HepG2 (cell line): ENCODE results near the gene YIF1A. TPM values are rescaled to one million over a fixed set of nuclear protein-coding genes. Genes with fewer than 3 reads are reported as not detected.

Source experiments
- EP300 ChIP-seq, 3 experiments: sonication (generic) in 1 of 3; formaldehyde crosslinking in 1 of 3; IDR thresholded peaks; 2 replicates each; pipeline versions ENCODE4 v1.5.1 to v1.6.1; 2011 to 2020; ENCODE audit warnings: low read depth in 2 of 3, low read length in 2 of 3, borderline replicate concordance in 1 of 3, improper control_type of control experiment in 1 of 3, mild to moderate bottlenecking in 1 of 3, missing genetic modification reagents in 1 of 3, moderate library complexity in 1 of 3
- GABPB1 ChIP-seq: IDR thresholded peaks from 2 replicates; pipeline ENCODE4 v1.6.1; 2016; ENCODE audit warnings: mild to moderate bottlenecking, missing genetic modification reagents, moderate library complexity, missing compliant biosample characterization
- KMT2B ChIP-seq: IDR thresholded peaks from 2 replicates; pipeline ENCODE4 v1.6.1; 2016; ENCODE audit warnings: missing genetic modification reagents, missing compliant biosample characterization
- MTA1 ChIP-seq: sonication (generic); formaldehyde crosslinking; IDR thresholded peaks from 2 replicates; pipeline ENCODE4 v1.4.0; 2020; ENCODE audit warnings: missing genetic modification reagents, mild to moderate bottlenecking, borderline replicate concordance
- NR3C1 ChIP-seq: sonication (generic); formaldehyde crosslinking; IDR thresholded peaks from 2 replicates; pipeline ENCODE4 v1.4.0; 2020; ENCODE audit warnings: missing genetic modification reagents
- SIN3A ChIP-seq: IDR thresholded peaks from 2 replicates; pipeline ENCODE4 v1.6.1; 2011; ENCODE audit warnings: low read depth, mild to moderate bottlenecking, control low read depth, low read length, borderline replicate concordance
- SNAI1 ChIP-seq: sonication (generic); formaldehyde crosslinking; IDR thresholded peaks from 2 replicates; pipeline ENCODE4 v1.5.0; 2020; ENCODE audit warnings: mild to moderate bottlenecking, missing genetic modification reagents, borderline replicate concordance
- ZKSCAN8 ChIP-seq: IDR thresholded peaks from 2 replicates; pipeline ENCODE4 v1.6.1; 2016; ENCODE audit warnings: borderline replicate concordance, missing genetic modification reagents, missing compliant biosample characterization
- ZNF296 ChIP-seq: sonication (generic); formaldehyde crosslinking; conservative IDR thresholded peaks from 2 replicates; pipeline ENCODE4 v1.5.0; 2020; ENCODE audit warnings: mild to moderate bottlenecking, missing genetic modification reagents
- polyA plus RNA-seq, 8 experiments: library from polyadenylated mRNA; depleted of rRNA in 3 of 8; stranded (reverse) in 7 of 8; unstranded in 1 of 8; fragments of >200 nt; fragmentation: Illumina TruSeq in 4 of 8; extraction: Trizol in 4 of 8; gene quantifications; 2 replicates each; pipeline versions ENCODE4 v1.2.1 to v1.2.3, GENCODE V29; 2011 to 2016; ENCODE audit warnings: low read depth in 4 of 8, missing spikeins in 1 of 8, mixed read lengths in 1 of 8; ENCODE audit not compliant: insufficient read depth in 1 of 8
- total RNA-seq, 5 experiments: library from RNA; depleted of rRNA; stranded (reverse); fragments of >200 nt; fragmentation: Illumina TruSeq; extraction: Trizol; gene quantifications; 2 replicates each; pipeline ENCODE4 v1.2.3, GENCODE V29; 2016; ENCODE audit warnings: low read depth in 1 of 5
- TF ChIP-seq, protein P1 (sequence below): sonication (generic); formaldehyde crosslinking; IDR thresholded peaks from 2 replicates; pipeline ENCODE4 v1.5.0; 2020; ENCODE audit warnings: missing genetic modification reagents, mild to moderate bottlenecking, borderline replicate concordance
- TF ChIP-seq, protein P2 (sequence below): sonication (generic); formaldehyde crosslinking; conservative IDR thresholded peaks from 2 replicates; pipeline ENCODE4 v1.5.0; 2020; ENCODE audit warnings: missing genetic modification reagents
- TF ChIP-seq, protein P3 (sequence below): sonication (generic); formaldehyde crosslinking; conservative IDR thresholded peaks from 2 replicates; pipeline ENCODE4 v1.4.0; 2020; ENCODE audit warnings: missing genetic modification reagents
- TF ChIP-seq, protein P4 (sequence below): sonication (generic); formaldehyde crosslinking; IDR thresholded peaks from 2 replicates; pipeline ENCODE4 v1.5.1; 2020; ENCODE audit warnings: missing genetic modification reagents, mild to moderate bottlenecking, borderline replicate concordance

YIF1A gene
- total and polyA plus RNA-seq, 2 of the 13 experiments (the other 11 are each of a cell fraction or from before 2014, with no cell fraction given), result 133 to 145 TPM

DNA sequence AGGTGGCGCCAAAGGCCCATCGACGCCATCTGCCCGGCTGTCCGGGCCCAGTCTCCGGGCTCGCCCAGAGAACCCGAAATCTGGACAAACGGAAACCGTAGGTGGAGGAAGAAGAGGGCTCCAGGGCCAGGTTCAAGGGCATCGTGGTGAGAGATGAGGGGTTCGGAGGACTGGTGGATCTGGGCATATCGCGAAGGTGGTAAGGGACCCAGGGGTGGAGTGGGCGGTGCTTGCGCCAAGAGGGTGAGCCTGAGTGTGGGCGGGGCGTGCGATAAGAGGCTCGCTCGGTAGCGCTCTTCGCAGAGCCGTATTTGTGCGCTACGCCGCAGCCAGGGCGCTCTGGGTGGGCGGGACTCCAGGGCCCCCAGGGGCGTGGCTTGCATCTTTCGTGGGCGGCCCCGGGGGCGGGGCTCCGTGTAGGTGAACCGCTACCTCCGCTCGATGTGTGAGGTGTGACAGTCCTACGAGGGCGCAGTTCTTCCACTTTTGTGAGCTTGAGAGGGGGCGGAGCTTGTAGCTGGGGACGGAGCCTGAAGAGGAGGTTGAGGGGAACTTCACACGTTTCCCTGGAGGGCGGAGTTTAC, 23.1 kb upstream of the YIF1A start (continued):
- TF ChIP-seq ZKSCAN8 (CRISPR knock-in tag) (peak; percentile 72; the same call in 1 of the 2 replicates), MTA1 (CRISPR knock-in tag) (peak; percentile 50; the same call in 1 of the 2 replicates), ZNF296 (CRISPR knock-in tag) (no peak), GABPB1 (CRISPR knock-in tag) (peak; percentile 59; the same call in 1 of the 2 replicates), KMT2B (peak; percentile 21; the same call in 1 of the 2 replicates), NR3C1 (no peak), SIN3A (no peak), EP300 (IDR thresholded peaks at IDR 0.05; ENCODE audit: low read depth in 2 of 2, low read length in 2 of 2) (no peak), EP300 (CRISPR knock-in tag; IDR thresholded peaks at IDR 0.05; ENCODE audit: borderline replicate concordance) (no peak), SNAI1 (CRISPR knock-in tag) (no peak; the same call in 1 of the 2 replicates)
- TF ChIP-seq, protein P1, sequence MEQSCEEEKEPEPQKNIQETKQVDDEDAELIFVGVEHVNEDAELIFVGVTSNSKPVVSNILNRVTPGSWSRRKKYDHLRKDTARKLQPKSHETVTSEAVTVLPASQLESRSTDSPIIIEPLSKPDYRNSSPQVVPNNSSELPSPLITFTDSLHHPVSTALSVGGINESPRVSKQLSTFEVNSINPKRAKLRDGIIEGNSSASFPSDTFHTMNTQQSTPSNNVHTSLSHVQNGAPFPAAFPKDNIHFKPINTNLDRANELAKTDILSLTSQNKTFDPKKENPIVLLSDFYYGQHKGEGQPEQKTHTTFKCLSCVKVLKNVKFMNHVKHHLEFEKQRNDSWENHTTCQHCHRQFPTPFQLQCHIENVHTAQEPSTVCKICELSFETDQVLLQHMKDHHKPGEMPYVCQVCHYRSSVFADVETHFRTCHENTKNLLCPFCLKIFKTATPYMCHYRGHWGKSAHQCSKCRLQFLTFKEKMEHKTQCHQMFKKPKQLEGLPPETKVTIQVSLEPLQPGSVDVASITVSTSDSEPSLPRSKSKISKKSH (CRISPR knock-in tag), result peak; percentile 19; the same call in 1 of the 2 replicates
- TF ChIP-seq, protein P2, sequence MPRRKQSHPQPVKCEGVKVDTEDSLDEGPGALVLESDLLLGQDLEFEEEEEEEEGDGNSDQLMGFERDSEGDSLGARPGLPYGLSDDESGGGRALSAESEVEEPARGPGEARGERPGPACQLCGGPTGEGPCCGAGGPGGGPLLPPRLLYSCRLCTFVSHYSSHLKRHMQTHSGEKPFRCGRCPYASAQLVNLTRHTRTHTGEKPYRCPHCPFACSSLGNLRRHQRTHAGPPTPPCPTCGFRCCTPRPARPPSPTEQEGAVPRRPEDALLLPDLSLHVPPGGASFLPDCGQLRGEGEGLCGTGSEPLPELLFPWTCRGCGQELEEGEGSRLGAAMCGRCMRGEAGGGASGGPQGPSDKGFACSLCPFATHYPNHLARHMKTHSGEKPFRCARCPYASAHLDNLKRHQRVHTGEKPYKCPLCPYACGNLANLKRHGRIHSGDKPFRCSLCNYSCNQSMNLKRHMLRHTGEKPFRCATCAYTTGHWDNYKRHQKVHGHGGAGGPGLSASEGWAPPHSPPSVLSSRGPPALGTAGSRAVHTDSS (CRISPR knock-in tag), result no peak
- TF ChIP-seq, protein P3, sequence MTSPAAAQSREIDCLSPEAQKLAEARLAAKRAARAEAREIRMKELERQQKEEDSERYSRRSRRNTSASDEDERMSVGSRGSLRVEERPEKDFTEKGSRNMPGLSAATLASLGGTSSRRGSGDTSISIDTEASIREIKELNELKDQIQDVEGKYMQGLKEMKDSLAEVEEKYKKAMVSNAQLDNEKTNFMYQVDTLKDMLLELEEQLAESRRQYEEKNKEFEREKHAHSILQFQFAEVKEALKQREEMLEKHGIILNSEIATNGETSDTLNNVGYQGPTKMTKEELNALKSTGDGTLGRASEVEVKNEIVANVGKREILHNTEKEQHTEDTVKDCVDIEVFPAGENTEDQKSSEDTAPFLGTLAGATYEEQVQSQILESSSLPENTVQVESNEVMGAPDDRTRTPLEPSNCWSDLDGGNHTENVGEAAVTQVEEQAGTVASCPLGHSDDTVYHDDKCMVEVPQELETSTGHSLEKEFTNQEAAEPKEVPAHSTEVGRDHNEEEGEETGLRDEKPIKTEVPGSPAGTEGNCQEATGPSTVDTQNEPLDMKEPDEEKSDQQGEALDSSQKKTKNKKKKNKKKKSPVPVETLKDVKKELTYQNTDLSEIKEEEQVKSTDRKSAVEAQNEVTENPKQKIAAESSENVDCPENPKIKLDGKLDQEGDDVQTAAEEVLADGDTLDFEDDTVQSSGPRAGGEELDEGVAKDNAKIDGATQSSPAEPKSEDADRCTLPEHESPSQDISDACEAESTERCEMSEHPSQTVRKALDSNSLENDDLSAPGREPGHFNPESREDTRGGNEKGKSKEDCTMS (CRISPR knock-in tag), result no peak
- TF ChIP-seq, protein P4, sequence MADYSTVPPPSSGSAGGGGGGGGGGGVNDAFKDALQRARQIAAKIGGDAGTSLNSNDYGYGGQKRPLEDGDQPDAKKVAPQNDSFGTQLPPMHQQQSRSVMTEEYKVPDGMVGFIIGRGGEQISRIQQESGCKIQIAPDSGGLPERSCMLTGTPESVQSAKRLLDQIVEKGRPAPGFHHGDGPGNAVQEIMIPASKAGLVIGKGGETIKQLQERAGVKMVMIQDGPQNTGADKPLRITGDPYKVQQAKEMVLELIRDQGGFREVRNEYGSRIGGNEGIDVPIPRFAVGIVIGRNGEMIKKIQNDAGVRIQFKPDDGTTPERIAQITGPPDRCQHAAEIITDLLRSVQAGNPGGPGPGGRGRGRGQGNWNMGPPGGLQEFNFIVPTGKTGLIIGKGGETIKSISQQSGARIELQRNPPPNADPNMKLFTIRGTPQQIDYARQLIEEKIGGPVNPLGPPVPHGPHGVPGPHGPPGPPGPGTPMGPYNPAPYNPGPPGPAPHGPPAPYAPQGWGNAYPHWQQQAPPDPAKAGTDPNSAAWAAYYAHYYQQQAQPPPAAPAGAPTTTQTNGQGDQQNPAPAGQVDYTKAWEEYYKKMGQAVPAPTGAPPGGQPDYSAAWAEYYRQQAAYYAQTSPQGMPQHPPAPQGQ, result no peak
